Right lobe of liver (tissue), 6 donors: ENCODE data around the gene ZFR2. TPM values are rescaled to one million over a fixed set of nuclear protein-coding genes. Genes with fewer than 3 reads are reported as not detected.

Experiments
- ATAC-seq, 4 donors: fragments of 200-7000 bp; cut with Tn5 transposase; one replicate each; pipeline ENCODE4 v1.9.1; 2020; ENCODE audit warnings: mild to moderate bottlenecking in 4 of 4, moderate library complexity in 4 of 4
- DNase-seq, 3 donors: peaks; one replicate each; pipeline ENCODE4 v3.0.0-alpha.2; 2020
- H3K27ac ChIP-seq, 3 donors: fragments of 200-600 bp; one replicate each; pipeline ENCODE4 v1.8.0; 2022
- H3K27me3 ChIP-seq, 2 donors: fragments of 200-600 bp; one replicate each; pipeline ENCODE4 v1.8.0; 2022
- H3K36me3 ChIP-seq, 4 donors: fragments of 200-600 bp; sonication (generic) in 1 of 4; one replicate each; pipeline versions ENCODE4 v1.5.1 to v1.8.0; 2017 to 2022; ENCODE audit warnings: control low read depth in 1 of 4
- H3K4me1 ChIP-seq, 4 donors: fragments of 200-600 bp; sonication (generic) in 1 of 4; one replicate each; pipeline versions ENCODE4 v1.5.1 to v1.8.0; 2017 to 2022; ENCODE audit warnings: control low read depth in 1 of 4
- H3K4me3 ChIP-seq, 3 donors: fragments of 200-600 bp; one replicate each; pipeline ENCODE4 v1.8.0; 2022
- H3K9me3 ChIP-seq, 4 donors: fragments of 200-600 bp; sonication (generic) in 1 of 4; one replicate each; pipeline versions ENCODE4 v1.5.1 to v1.8.0; 2017 to 2022; ENCODE audit warnings: control low read depth in 1 of 4
- CTCF ChIP-seq, 4 donors: fragments of 200-600 bp in 3 of 4; fragments of 450-650 bp in 1 of 4; IDR thresholded peaks; one replicate each; pipeline versions ENCODE4 v1.5.1 to v1.8.0; 2016 to 2022; ENCODE audit warnings: antibody characterized with exemption in 4 of 4, mild to moderate bottlenecking in 2 of 4
- POLR2A ChIP-seq: fragments of 450-650 bp; IDR thresholded peaks from one replicate; pipeline ENCODE4 v1.6.1; 2017; ENCODE audit warnings: antibody characterized with exemption, mild to moderate bottlenecking
- WGBS: methylation state at CpG from one replicate; pipeline ENCODE4 v1.1.6; 2018; ENCODE audit warnings: low coverage, low lambda C conversion rate; ENCODE audit not compliant: insufficient coverage; ENCODE audit errors: missing lambda C conversion rate; 5-methylcytosine and 5-hydroxymethylcytosine counted together
- intact Hi-C, 2 donors: fragments of 100-400 bp; cut with DNase I; formaldehyde crosslinking; loops; one replicate each; pipeline versions ENCODE4 v1.11.2 to v1.14.1; 2022
- total RNA-seq, 6 experiments: library from RNA; depleted of rRNA in 2 of 6; stranded (reverse); fragments of >200 nt in 2 of 6; fragmentation: NEBNext Ultra II Directional in 3 of 6; extraction: Animal tissue kit (Norgen Biotek cat#: 25700) in 3 of 6; gene quantifications; one replicate each; pipeline versions ENCODE4 v1.1.0 to v1.2.4, GENCODE V29; 2016 to 2023
- donor health status: DM: no; HTN: yes; CAD: no.
- donor health status: DM: no; HTN: no; CAD: no.
- donor health status: DM: no; HTN: no; CAD: no.
- donor health status: DM: no; HTN: yes; CAD: no.
- donor health status: DM: no; HTN: yes; CAD: no.

Gene ZFR2
- total RNA-seq, 6 experiments from 2014 or later = not detected

DNA sequence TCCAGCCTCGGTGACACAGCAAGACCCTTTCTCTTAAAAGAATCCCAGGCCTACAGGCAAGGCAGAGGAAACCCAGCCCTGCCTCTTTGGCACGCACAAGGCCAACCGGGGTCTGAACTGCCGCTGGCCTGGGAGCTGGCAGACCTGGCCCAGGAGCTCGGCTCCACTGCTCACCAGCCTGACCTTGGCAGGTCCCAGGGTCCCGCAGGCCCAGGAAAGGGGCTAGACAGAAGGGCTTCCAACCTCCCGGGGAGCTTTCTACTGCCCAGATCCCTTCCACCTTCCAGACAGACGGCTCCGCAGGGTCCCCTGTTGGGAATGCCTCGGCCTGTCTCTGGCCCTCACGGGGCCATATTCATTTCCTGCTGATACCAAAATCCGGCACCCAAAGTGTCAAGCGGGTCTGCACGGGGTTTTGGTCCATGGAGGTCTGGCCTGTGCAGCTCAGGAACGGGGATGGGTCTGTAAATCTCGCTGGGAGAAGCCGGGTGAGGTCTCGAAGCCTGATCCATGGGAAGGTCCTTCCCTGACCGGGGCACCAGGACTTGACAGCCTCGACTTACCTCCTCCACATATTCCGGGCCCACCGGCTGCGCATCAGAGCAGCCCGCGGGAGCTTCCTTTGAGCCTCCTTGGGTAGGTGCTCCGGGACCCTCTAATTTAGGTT, 46.0 kb downstream of the ZFR2 start:
- DNase-seq (no peak), ATAC-seq (no peak)
- TF ChIP-seq POLR2A (no peak), CTCF (IDR thresholded peaks at IDR 0.05) (no peak)

DNA sequence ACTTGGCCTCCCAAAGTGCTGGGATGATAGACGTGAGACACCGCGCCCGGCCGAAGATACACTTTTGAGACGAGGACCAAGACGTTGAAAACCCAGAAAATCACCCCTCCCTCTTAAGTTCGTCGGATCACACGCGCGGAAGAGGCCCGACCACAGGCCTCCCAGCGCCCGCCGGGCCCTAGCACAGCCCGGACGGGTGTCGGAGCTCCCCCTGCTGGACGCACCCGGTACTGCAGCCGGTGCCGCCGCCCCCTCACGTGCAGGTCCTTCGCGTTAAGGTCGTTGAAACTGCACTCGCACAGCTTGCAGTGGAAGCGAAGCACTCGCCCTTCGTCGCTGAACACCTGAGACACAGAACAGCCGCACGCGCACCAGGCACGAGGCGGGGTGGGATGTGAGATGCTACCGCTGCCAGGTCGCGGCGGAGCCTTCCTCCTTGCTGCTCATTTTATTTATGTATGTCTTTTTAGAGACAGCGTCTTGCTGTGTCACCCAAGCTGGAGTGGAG, 46.9 kb downstream of the ZFR2 start:
- DNase-seq (peak; percentile 73 to 78 (median 75)), ATAC-seq (peak; percentile 77 to 92 (median 87))
- intact Hi-C loops = no loop called here
- Histone ChIP-seq H3K27ac (no peak overlapping the region), H3K36me3 (no peaks in the 10 kb centered on the region), H3K4me1 (no peaks in the 10 kb centered on the region), H3K9me3 (no peaks in the 10 kb centered on the region), H3K4me3 (no peak overlapping the region), H3K27me3 (no peaks in the 10 kb centered on the region)
- TF ChIP-seq CTCF (IDR thresholded peaks at IDR 0.05) (peak; percentile 97 to 100 (median 98)), POLR2A (no peak)
- WGBS = 53% methylated on average over 3 of the region's 43 CpGs

More for the DNA sequence above, 46.0 kb downstream of the ZFR2 start:
- H3K4me1 ChIP-seq = no peaks in the 10 kb centered on the region
- no peaks in the 10 kb centered on the region for H3K36me3 ChIP-seq
- no peaks in the 10 kb centered on the region for H3K27me3 ChIP-seq
- H3K9me3 ChIP-seq = no peaks in the 10 kb centered on the region
- intact Hi-C loops = no loop called here
- WGBS = 78% methylated on average over 7 of the region's 26 CpGs
- no peak overlapping the region for H3K4me3 ChIP-seq
- no peak overlapping the region for H3K27ac ChIP-seq

DNA sequence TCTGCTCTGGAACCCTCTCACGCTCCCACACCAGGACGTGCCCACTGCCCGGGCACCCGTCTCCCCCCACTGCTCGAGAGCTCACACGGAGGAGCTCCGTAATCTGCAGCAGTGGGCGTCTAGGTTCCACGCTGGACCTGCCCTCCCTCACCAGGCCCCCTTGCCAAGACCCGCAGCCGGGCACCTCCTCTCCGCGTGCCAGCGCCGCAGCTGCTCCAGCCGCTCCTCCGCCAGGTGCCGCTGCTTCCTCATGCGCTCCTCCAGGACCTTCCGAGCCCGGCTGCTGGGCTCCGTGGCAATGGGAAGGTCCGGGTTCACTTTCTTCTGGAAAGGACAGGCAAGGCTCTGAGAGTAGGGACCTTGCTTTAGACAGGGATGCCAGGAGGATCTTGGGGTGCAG, 47.7 kb downstream of the ZFR2 start:
- ATAC-seq = no peak
- Histone ChIP-seq H3K4me1 (no peaks in the 10 kb centered on the region), H3K27ac (no peak overlapping the region), H3K36me3 (no peaks in the 10 kb centered on the region), H3K9me3 (no peaks in the 10 kb centered on the region), H3K4me3 (no peak overlapping the region), H3K27me3 (no peaks in the 10 kb centered on the region)
- intact Hi-C loops = no loop called here
- TF ChIP-seq POLR2A (no peak), CTCF (IDR thresholded peaks at IDR 0.05) (no peak)
- WGBS = 65% methylated on average over 9 of the region's 23 CpGs
- DNase-seq = no peak

DNA sequence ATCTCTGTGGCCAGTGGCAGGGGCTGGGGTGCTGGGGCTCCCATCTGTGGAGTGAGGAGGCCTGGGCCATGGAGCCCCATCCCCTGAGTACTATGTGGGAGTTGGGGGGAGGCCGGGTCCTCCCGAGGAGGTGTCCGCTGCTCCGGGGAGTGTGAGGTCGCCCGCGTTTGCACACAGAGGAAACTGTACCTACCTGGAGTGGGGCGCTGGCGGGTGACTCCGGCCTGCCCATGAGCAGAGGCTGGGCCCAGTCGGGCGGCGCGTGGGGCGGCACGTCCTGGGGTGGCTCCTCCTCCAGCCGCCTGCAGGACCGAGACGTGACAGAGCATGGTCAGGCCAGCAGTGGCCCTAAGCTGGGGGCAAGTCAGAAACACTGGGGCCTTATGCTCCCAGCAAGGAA, 48.8 kb downstream of the ZFR2 start:
- Histone ChIP-seq H3K27ac (no peak overlapping the region), H3K27me3 (no peaks in the 10 kb centered on the region), H3K4me1 (no peaks in the 10 kb centered on the region), H3K4me3 (no peak overlapping the region), H3K36me3 (no peaks in the 10 kb centered on the region), H3K9me3 (no peaks in the 10 kb centered on the region)
- no CpG with 5 or more reads among the region's 19 CpGs for WGBS
- TF ChIP-seq POLR2A = no peak
- TF ChIP-seq CTCF (IDR thresholded peaks at IDR 0.05) = no peak
- ATAC-seq (no peak), DNase-seq (no peak)
- intact Hi-C loops = no loop called here
